Caco-2 (cell line): ENCODE results near the gene HOXD10. TPM values are rescaled to one million over a fixed set of nuclear protein-coding genes. Genes with fewer than 3 reads are reported as not detected.
A peak's percentile ranks its signal among the peaks of the same experiment; 100 is the strongest.

Experiments
- BruUV-seq: library from RNA; stranded (reverse); fragments of 400-500 nt; replicated peaks from 2 replicates; lab custom pipeline; 2021; lab: Mats Ljungman, UMichigan
- CTCF ChIA-PET: fragments of 300-600 bp; sonication (Branson Sonifier 250); formaldehyde crosslinking; loops from one replicate; lab custom pipeline; 2022; ENCODE audit warnings: antibody characterized with exemption; lab: Charles Lee
- POLR2A ChIA-PET: fragments of 300-600 bp; sonication (Branson Sonifier 250); formaldehyde crosslinking; loops from one replicate; lab custom pipeline; 2022; ENCODE audit warnings: antibody characterized with exemption; lab: Charles Lee
- DNase-seq, 2 experiments: peaks; one replicate each; pipeline versions ENCODE4 v3.0.0 to v3.0.0-alpha.2; 2020 to 2022
- H3K27me3 ChIP-seq: replicated peaks from 2 replicates; pipeline ENCODE4 v1.6.0; 2011; ENCODE audit warnings: low read length; ENCODE audit not compliant: control insufficient read depth, insufficient read depth
- H3K36me3 ChIP-seq: 2 replicates; pipeline ENCODE4 v1.5.1; 2011; ENCODE audit warnings: low read length; ENCODE audit not compliant: control insufficient read depth, insufficient read depth
- H3K4me1 ChIP-seq: fragments of 250-450 bp; sonication (Bioruptor Pico); 2 replicates; pipeline ENCODE4 v1.5.1; 2020; ENCODE audit warnings: mild to moderate bottlenecking
- H3K4me3 ChIP-seq: 2 replicates; pipeline ENCODE4 v1.5.1; 2011; ENCODE audit warnings: low read depth, mild to moderate bottlenecking, control low read depth, low read length
- H3K9me3 ChIP-seq: fragments of 250-450 bp; sonication (Bioruptor Pico); 2 replicates; pipeline ENCODE4 v1.5.1; 2020; ENCODE audit warnings: mild to moderate bottlenecking, moderate library complexity
- H3K27ac Mint-ChIP-seq: one replicate; pipeline ENCODE4 v1.8.0; 2022; ENCODE audit warnings: mixed read lengths; ENCODE audit not compliant: unreplicated experiment
- H3K27me3 Mint-ChIP-seq: one replicate; pipeline ENCODE4 v1.8.0; 2022; ENCODE audit warnings: mixed read lengths; ENCODE audit not compliant: insufficient read depth, unreplicated experiment
- H3K36me3 Mint-ChIP-seq: one replicate; pipeline ENCODE4 v1.8.0; 2022; ENCODE audit warnings: mild to moderate bottlenecking, mixed read lengths; ENCODE audit not compliant: insufficient read depth, unreplicated experiment
- H3K4me1 Mint-ChIP-seq: one replicate; pipeline ENCODE4 v1.8.0; 2022; ENCODE audit warnings: low read depth, mixed read lengths; ENCODE audit not compliant: unreplicated experiment
- H3K4me3 Mint-ChIP-seq: one replicate; pipeline ENCODE4 v1.8.0; 2022; ENCODE audit warnings: mild to moderate bottlenecking, moderate library complexity, mixed read lengths; ENCODE audit not compliant: unreplicated experiment
- H3K9me3 Mint-ChIP-seq: one replicate; pipeline ENCODE4 v1.8.0; 2022; ENCODE audit warnings: mixed read lengths; ENCODE audit not compliant: unreplicated experiment
- CTCF ChIP-seq, 2 experiments: fragments of 200-600 bp in 1 of 2; IDR thresholded peaks; 1 replicate in 1 of 2; 2 replicates in 1 of 2; pipeline versions ENCODE4 v1.5.1 to v1.8.0; 2011 to 2022; ENCODE audit warnings: antibody characterized with exemption in 1 of 2, control low read depth in 1 of 2, inconsistent platforms in 1 of 2, low read depth in 1 of 2, low read length in 1 of 2, mild to moderate bottlenecking in 1 of 2, moderate library complexity in 1 of 2; ENCODE audit not compliant: insufficient read depth in 1 of 2, severe bottlenecking in 1 of 2, unreplicated experiment in 1 of 2
- intact Hi-C: fragments of 100-400 bp; cut with micrococcal nuclease; formaldehyde crosslinking; loops from one replicate; pipeline ENCODE4 v1.10.0; 2022; ENCODE audit not compliant: unreplicated experiment
- total RNA-seq: library from RNA; stranded (reverse); gene quantifications from 2 replicates; pipeline ENCODE4 v1.2.3, GENCODE V29; 2022

The HOXD10 gene
- total RNA-seq, 1 experiment from 2014 or later = not detected

GRCh38 chr2:176079831-176080539, 36.6 kb upstream of the HOXD10 start:
- Mint-ChIP-seq H3K4me1 (peaks cover 15% of the 10 kb centered on the region), H3K9me3 (no peaks in the 10 kb centered on the region), H3K27me3 (peaks cover 56% of the 10 kb centered on the region), H3K36me3 (peaks cover 5% of the 10 kb centered on the region), H3K27ac (no peak overlapping the region), H3K4me3 (peak overlapping the region; percentile 85)
- BruUV-seq = no TSS peak
- TF ChIP-seq CTCF (IDR thresholded peaks at IDR 0.05; ENCODE audit: insufficient read depth in 1 of 2, low read depth in 1 of 2, low read length in 1 of 2, severe bottlenecking in 1 of 2, unreplicated experiment in 1 of 2) = peak; percentile 78 to 97
- peak; percentile 77 to 84 for DNase-seq
- peaks cover 3% of the 10 kb centered on the region; the same call in 1 of the 2 replicates for H3K4me1 ChIP-seq
- intact Hi-C loops = loop anchor here (1.0 to 10.0 kb wide), 4 partner anchors 77 to 390 kb away; partner anchors contain the start of gene LNPK
- peaks cover 15% of the 10 kb centered on the region for H3K9me3 ChIP-seq
- no peaks in the 10 kb centered on the region for H3K36me3 ChIP-seq
- peaks cover 12% of the 10 kb centered on the region for H3K27me3 ChIP-seq
- POLR2A ChIA-PET = no interaction called here
- peak overlapping the region; percentile 33 for H3K4me3 ChIP-seq
- CTCF ChIA-PET = interaction anchor here (0.7 to 1.3 kb wide), 6 partner anchors 16 to 715 kb away, joined by 3 to 6 read pairs (median 3); no protein-coding TSS in a partner anchor

- Histone ChIP-seq H3K4me1 (peaks cover 10% of the 10 kb centered on the region; the same call in 1 of the 2 replicates), H3K36me3 (no peaks in the 10 kb centered on the region), H3K4me3 (peak overlapping the region; percentile 33), H3K9me3 (peaks cover 15% of the 10 kb centered on the region), H3K27me3 (peaks cover 16% of the 10 kb centered on the region)
- H3K4me1 Mint-ChIP-seq = peaks cover 19% of the 10 kb centered on the region
- ChIA-PET CTCF (interaction anchor here (0.6 to 1.2 kb wide), 4 partner anchors 26 to 716 kb away, joined by 3 to 4 read pairs (median 3); no protein-coding TSS in a partner anchor), POLR2A (no interaction called here)
- H3K9me3 Mint-ChIP-seq = no peaks in the 10 kb centered on the region
- intact Hi-C loops = loop anchor here (1.0 to 10.0 kb wide), 4 partner anchors 78 to 390 kb away; partner anchors contain the start of gene LNPK
- peaks cover 5% of the 10 kb centered on the region for H3K36me3 Mint-ChIP-seq
- BruUV-seq = no TSS peak
- TF ChIP-seq CTCF (IDR thresholded peaks at IDR 0.05; ENCODE audit: insufficient read depth in 1 of 2, low read depth in 1 of 2, low read length in 1 of 2, severe bottlenecking in 1 of 2, unreplicated experiment in 1 of 2) = no peak
- H3K27me3 Mint-ChIP-seq = peaks cover 57% of the 10 kb centered on the region
- DNase-seq = peak; percentile 58 to 63
- peak overlapping the region; percentile 85 for H3K4me3 Mint-ChIP-seq
- no peak overlapping the region for H3K27ac Mint-ChIP-seq
Measured at GRCh38 chr2:176080540-176081375, 35.8 kb upstream of the HOXD10 start.

GRCh38 chr2:176081376-176081836, 35.2 kb upstream of the HOXD10 start:
- CTCF ChIA-PET = no interaction called here
- no peak for TF ChIP-seq CTCF (IDR thresholded peaks at IDR 0.05; ENCODE audit: insufficient read depth in 1 of 2, low read depth in 1 of 2, low read length in 1 of 2, severe bottlenecking in 1 of 2, unreplicated experiment in 1 of 2)
- intact Hi-C loops = loop anchor here (2.0 to 10.0 kb wide), 2 partner anchors 79 to 197 kb away; partner anchors contain the start of gene LNPK

More at GRCh38 chr2:176081376-176081836, 35.2 kb upstream of the HOXD10 start:
- Mint-ChIP-seq H3K36me3 (peaks cover 5% of the 10 kb centered on the region), H3K4me3 (peak overlapping the region; percentile 85), H3K9me3 (no peaks in the 10 kb centered on the region), H3K27me3 (peaks cover 57% of the 10 kb centered on the region), H3K27ac (no peak overlapping the region), H3K4me1 (peaks cover 19% of the 10 kb centered on the region)
- H3K9me3 ChIP-seq = peaks cover 15% of the 10 kb centered on the region
- POLR2A ChIA-PET = no interaction called here
- no peak overlapping the region for H3K4me3 ChIP-seq
- H3K27me3 ChIP-seq = peaks cover 20% of the 10 kb centered on the region
- peaks cover 14% of the 10 kb centered on the region; the same call in 1 of the 2 replicates for H3K4me1 ChIP-seq
- BruUV-seq = no TSS peak
- DNase-seq = no peak
- H3K36me3 ChIP-seq = no peaks in the 10 kb centered on the region
